NB4 (cell line): Measurements from ENCODE around the gene MEGF9.

ENCODE experiments used
- CTCF ChIP-seq: IDR thresholded peaks from one replicate; pipeline ENCODE4 v1.5.1; 2012; ENCODE audit warnings: low read depth, low read length
- MAX ChIP-seq: IDR thresholded peaks from 2 replicates; pipeline ENCODE4 v1.6.1; 2011; ENCODE audit warnings: low read depth, low read length
- POLR2A ChIP-seq: IDR thresholded peaks from 2 replicates; pipeline ENCODE4 v1.6.1; 2011; ENCODE audit warnings: mild to moderate bottlenecking; ENCODE audit not compliant: insufficient read length; ENCODE audit errors: extremely low read depth

GRCh38 chr9:120587328-120587727, 126.9 kb downstream of the MEGF9 start:
- no peak for TF ChIP-seq POLR2A
- TF ChIP-seq CTCF: no peak
- no peak for TF ChIP-seq MAX
